ENCODE results near the gene C1orf50.

- TF ChIP-seq CTCF (IDR thresholded peaks at IDR 0.05), result no peak
- TF ChIP-seq POLR2A (IDR thresholded peaks at IDR 0.05), result no peak
- no peak for TF ChIP-seq POLR2AphosphoS5 (IDR thresholded peaks at IDR 0.05)
- TF ChIP-seq EP300 (IDR thresholded peaks at IDR 0.05), result no peak
These were observed 14.0 kb upstream of the C1orf50 start for GRCh38 chr1:42753070-42753469.

Data from sigmoid colon (tissue), 4 donors.